T-helper 2 cell treated with Interferon-gamma antibody and Interleukin-4, amounts not matched to agents 5 μg/mL and 100 μg/mL, for 36 hours (primary cell): ENCODE measurements around the gene SHH.

Experiments used
- DNase-seq: peaks from one replicate; pipeline ENCODE4 v3.0.0; 2021; ENCODE audit warnings: low spot score
- H3K27ac Mint-ChIP-seq: one replicate; pipeline ENCODE4 v1.8.0; 2021; ENCODE audit warnings: mild to moderate bottlenecking, mixed read lengths
- H3K27me3 Mint-ChIP-seq: one replicate; pipeline ENCODE4 v1.8.0; 2021; ENCODE audit warnings: low read depth, mixed read lengths
- H3K36me3 Mint-ChIP-seq: one replicate; pipeline ENCODE4 v1.8.0; 2021; ENCODE audit warnings: low read depth, mixed read lengths
- H3K4me1 Mint-ChIP-seq: one replicate; pipeline ENCODE4 v1.8.0; 2021; ENCODE audit warnings: low read depth, mixed read lengths
- H3K4me3 Mint-ChIP-seq: one replicate; pipeline ENCODE4 v1.8.0; 2022; ENCODE audit warnings: mild to moderate bottlenecking, moderate library complexity, mixed read lengths
- H3K9me3 Mint-ChIP-seq: one replicate; pipeline ENCODE4 v1.8.0; 2021; ENCODE audit warnings: mixed read lengths

Gene SHH

GRCh38 chr7:155802291-155802690 is 10.0 kb downstream of the SHH start:
- no peak overlapping the region for H3K27ac Mint-ChIP-seq
- H3K4me3 Mint-ChIP-seq, result peak overlapping the region; percentile 32
- H3K36me3 Mint-ChIP-seq, result no peaks in the 10 kb centered on the region
- peaks cover 14% of the 10 kb centered on the region for H3K4me1 Mint-ChIP-seq
- no peak for DNase-seq
- no peaks in the 10 kb centered on the region for H3K9me3 Mint-ChIP-seq
- peaks cover 69% of the 10 kb centered on the region for H3K27me3 Mint-ChIP-seq

GRCh38 chr7:155800741-155801267 is 11.5 kb downstream of the SHH start:
- Mint-ChIP-seq H3K36me3 (no peaks in the 10 kb centered on the region), H3K27me3 (peaks cover 56% of the 10 kb centered on the region), H3K9me3 (no peaks in the 10 kb centered on the region), H3K4me3 (no peak overlapping the region), H3K27ac (no peak overlapping the region), H3K4me1 (peaks cover 12% of the 10 kb centered on the region)
- DNase-seq, result no peak

GRCh38 chr7:155800301-155800700 is 12.0 kb downstream of the SHH start:
- Mint-ChIP-seq H3K9me3 (no peaks in the 10 kb centered on the region), H3K27ac (no peak overlapping the region), H3K36me3 (no peaks in the 10 kb centered on the region), H3K27me3 (peaks cover 57% of the 10 kb centered on the region), H3K4me3 (no peak overlapping the region), H3K4me1 (peaks cover 12% of the 10 kb centered on the region)
- no peak for DNase-seq

GRCh38 chr7:155799514-155799913 is 12.7 kb downstream of the SHH start:
- Mint-ChIP-seq H3K27ac (no peak overlapping the region), H3K4me1 (peaks cover 11% of the 10 kb centered on the region), H3K4me3 (no peak overlapping the region), H3K36me3 (no peaks in the 10 kb centered on the region), H3K27me3 (peaks cover 55% of the 10 kb centered on the region), H3K9me3 (no peaks in the 10 kb centered on the region)
- no peak for DNase-seq

- Mint-ChIP-seq H3K27ac (no peak overlapping the region), H3K9me3 (no peaks in the 10 kb centered on the region), H3K4me3 (no peak overlapping the region), H3K36me3 (no peaks in the 10 kb centered on the region), H3K4me1 (peaks cover 11% of the 10 kb centered on the region), H3K27me3 (peaks cover 50% of the 10 kb centered on the region)
- no peak for DNase-seq
Observed at GRCh38 chr7:155798673-155799439, 13.4 kb downstream of the SHH start.

- Mint-ChIP-seq H3K36me3 (no peaks in the 10 kb centered on the region), H3K27ac (no peak overlapping the region), H3K4me3 (no peak overlapping the region), H3K27me3 (peaks cover 43% of the 10 kb centered on the region), H3K9me3 (no peaks in the 10 kb centered on the region), H3K4me1 (peaks cover 8% of the 10 kb centered on the region)
- no peak for DNase-seq
Observed at GRCh38 chr7:155797262-155798250, 14.7 kb downstream of the SHH start.

- peaks cover 36% of the 10 kb centered on the region for H3K27me3 Mint-ChIP-seq
- DNase-seq, result peak; percentile 59
- peaks cover 8% of the 10 kb centered on the region for H3K4me1 Mint-ChIP-seq
- no peaks in the 10 kb centered on the region for H3K9me3 Mint-ChIP-seq
- H3K4me3 Mint-ChIP-seq, result no peak overlapping the region
- no peaks in the 10 kb centered on the region for H3K36me3 Mint-ChIP-seq
- no peak overlapping the region for H3K27ac Mint-ChIP-seq
Observed at GRCh38 chr7:155796381-155797261, 15.6 kb downstream of the SHH start.

GRCh38 chr7:155795951-155796350 is 16.3 kb downstream of the SHH start:
- no peak overlapping the region for H3K4me3 Mint-ChIP-seq

GRCh38 chr7:155795401-155795800 is 16.9 kb downstream of the SHH start:
- DNase-seq, result no peak
- Mint-ChIP-seq H3K27me3 (peaks cover 24% of the 10 kb centered on the region), H3K9me3 (no peaks in the 10 kb centered on the region), H3K36me3 (no peaks in the 10 kb centered on the region), H3K4me1 (peaks cover 8% of the 10 kb centered on the region), H3K27ac (no peak overlapping the region), H3K4me3 (no peak overlapping the region)

More at GRCh38 chr7:155795951-155796350, 16.3 kb downstream of the SHH start:
- Mint-ChIP-seq H3K27ac (no peak overlapping the region), H3K4me1 (peaks cover 8% of the 10 kb centered on the region), H3K36me3 (no peaks in the 10 kb centered on the region), H3K9me3 (no peaks in the 10 kb centered on the region), H3K27me3 (peaks cover 30% of the 10 kb centered on the region)
- DNase-seq, result no peak

- Mint-ChIP-seq H3K4me1 (peaks cover 8% of the 10 kb centered on the region), H3K36me3 (no peaks in the 10 kb centered on the region), H3K4me3 (no peak overlapping the region), H3K9me3 (no peaks in the 10 kb centered on the region), H3K27ac (no peak overlapping the region), H3K27me3 (peaks cover 12% of the 10 kb centered on the region)
- DNase-seq, result no peak
Observed at GRCh38 chr7:155794196-155794595, 18.1 kb downstream of the SHH start.

GRCh38 chr7:155793720-155794119 is 18.5 kb downstream of the SHH start:
- H3K27me3 Mint-ChIP-seq, result peaks cover 11% of the 10 kb centered on the region
- H3K36me3 Mint-ChIP-seq, result no peaks in the 10 kb centered on the region
- no peak overlapping the region for H3K4me3 Mint-ChIP-seq
- H3K4me1 Mint-ChIP-seq, result peaks cover 4% of the 10 kb centered on the region
- no peak for DNase-seq
- no peak overlapping the region for H3K27ac Mint-ChIP-seq
- H3K9me3 Mint-ChIP-seq, result no peaks in the 10 kb centered on the region

GRCh38 chr7:155792999-155793560 is 19.2 kb downstream of the SHH start:
- no peak overlapping the region for H3K4me3 Mint-ChIP-seq
- no peak for DNase-seq
- no peak overlapping the region for H3K27ac Mint-ChIP-seq
- no peaks in the 10 kb centered on the region for H3K36me3 Mint-ChIP-seq
- no peaks in the 10 kb centered on the region for H3K4me1 Mint-ChIP-seq
- no peaks in the 10 kb centered on the region for H3K9me3 Mint-ChIP-seq
- peaks cover 5% of the 10 kb centered on the region for H3K27me3 Mint-ChIP-seq

- no peak overlapping the region for H3K4me3 Mint-ChIP-seq
- no peaks in the 10 kb centered on the region for H3K4me1 Mint-ChIP-seq
- no peak overlapping the region for H3K27ac Mint-ChIP-seq
- H3K36me3 Mint-ChIP-seq, result no peaks in the 10 kb centered on the region
- H3K9me3 Mint-ChIP-seq, result no peaks in the 10 kb centered on the region
- no peak for DNase-seq
- H3K27me3 Mint-ChIP-seq, result peaks cover 10% of the 10 kb centered on the region
Observed at GRCh38 chr7:155792315-155792960, 19.8 kb downstream of the SHH start.
